ENCODE measurements around the gene SRSF4. TPM values are rescaled to one million over a fixed set of nuclear protein-coding genes. Genes with fewer than 3 reads are reported as not detected.

Gene SRSF4
- polyA plus RNA-seq, 1 donor = 68.9 TPM

DNA sequence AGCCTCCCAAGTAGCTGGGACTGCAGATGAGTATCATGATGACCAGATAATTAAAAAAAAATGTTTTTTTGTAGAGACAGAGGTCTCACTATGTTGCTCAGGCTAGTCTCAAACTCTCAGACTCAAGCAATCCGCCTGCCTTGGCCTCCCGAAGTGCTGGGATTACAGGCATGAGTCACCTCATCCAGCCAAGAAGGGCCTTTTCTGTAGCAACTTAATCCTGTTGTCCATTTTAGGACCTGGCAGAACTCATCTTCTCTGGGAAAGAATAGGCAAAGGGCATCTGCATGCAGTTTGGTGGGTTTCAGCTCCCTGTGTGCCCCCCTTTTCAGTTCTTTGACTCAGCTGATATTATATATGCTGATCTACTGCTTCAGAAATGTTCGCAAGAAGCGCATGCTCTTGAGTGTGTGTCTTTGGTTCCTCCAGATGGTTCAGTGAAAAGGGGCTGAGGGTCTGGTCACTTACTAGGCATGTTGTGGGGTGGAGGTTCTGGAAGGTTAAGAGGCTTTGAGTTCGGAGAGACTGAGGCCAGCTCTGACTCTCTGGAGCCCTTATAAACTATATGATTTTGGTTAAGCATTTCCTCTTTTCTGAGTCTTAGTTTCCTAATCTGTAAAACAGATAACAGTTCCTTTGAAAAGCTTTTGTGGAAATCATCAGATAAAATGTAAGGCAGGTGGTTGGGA lies 19.4 kb upstream of the SRSF4 start:
- no peak for DNase-seq (ENCODE audit: low read depth)

DNA sequence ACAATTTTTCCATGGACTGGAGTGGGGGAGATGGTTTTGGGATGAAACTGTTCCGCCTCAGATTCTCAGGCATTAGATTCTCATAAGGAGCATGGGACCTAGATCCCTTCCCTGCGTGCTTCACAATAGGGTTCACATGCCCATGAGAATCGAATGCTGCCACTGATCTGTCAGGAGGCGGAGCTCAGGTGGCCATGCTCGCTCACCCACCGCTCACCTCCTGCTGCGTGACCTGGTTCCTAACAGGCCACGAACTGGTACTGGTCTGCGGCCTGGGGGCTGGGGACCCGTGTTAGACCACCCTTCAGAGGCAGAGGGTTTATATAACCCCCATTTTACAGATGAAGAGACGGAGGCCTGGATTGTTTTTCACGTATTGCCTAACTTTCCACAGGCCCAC lies 16.3 kb upstream of the SRSF4 start:
- no peak for DNase-seq (ENCODE audit: low read depth)

DNA sequence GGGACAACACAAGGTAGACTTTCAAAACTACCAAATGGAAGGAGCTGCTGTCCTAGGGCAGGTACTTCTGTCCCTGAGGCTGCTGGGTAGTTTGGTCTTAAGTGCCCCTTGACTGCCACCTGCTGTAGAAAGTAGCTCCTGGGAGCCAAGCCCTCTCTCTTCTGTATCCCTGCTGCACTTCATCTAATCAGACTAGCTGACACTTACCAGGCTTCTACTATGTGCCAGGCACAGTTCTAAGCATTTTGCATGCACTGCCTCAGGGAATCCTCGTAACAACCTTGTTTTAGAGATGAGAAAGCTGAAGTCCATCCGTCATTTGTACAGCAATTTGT lies 15.9 kb upstream of the SRSF4 start:
- DNase-seq (ENCODE audit: low read depth) = no peak

DNA sequence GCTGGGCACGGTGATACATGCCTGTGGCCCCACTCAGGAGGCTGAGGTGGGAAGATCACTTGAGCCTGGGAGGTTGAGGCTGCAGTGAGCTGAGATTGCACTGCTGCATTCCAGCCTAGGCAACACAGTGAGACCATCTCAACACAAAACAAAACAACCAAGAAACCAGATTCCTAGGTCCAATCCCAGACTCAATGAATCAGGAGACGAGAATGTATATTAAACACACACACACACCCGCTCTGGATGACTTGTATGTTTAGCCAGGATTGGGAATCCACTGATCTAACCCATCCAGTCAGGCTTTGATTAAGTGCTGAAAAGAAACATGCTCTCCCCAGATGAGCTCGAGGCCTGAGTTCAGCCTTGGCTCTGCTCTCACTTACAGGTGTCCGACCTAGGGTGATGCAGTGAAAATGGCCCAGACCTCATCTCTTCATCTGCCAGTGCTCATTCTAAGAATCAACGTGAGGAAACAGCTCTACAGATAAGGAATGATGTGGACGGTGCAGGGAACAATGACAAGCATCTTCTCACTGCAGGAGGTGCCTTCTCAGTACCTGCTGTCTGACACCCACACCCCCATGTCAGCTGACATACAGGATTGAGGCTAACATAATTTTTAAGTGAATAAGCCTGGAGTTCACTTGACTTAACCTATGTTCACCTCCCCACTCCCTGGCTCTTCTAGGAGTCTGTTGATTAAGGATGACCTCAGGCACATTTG lies 15.3 kb upstream of the SRSF4 start:
- DNase-seq (ENCODE audit: low read depth) = no peak

DNA sequence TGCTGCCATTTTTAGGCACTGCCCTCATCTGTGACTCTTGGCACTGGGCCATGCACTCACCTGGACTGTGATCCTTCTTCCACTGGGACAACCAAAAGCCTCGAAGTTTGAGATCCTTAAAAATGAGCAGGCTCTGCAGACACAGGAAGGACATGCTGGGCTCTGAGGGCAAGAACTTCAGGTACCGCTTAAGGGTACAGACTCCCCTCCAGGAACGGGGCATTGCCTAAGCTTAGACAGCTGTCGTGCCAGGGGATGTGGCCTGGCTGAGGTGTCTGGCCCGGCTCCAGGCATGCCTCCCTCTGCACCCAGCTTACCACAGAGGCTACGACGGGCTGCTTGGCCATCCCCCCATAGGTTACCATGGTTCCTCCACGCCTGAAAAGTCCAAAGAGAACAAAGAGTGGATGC lies 14.2 kb upstream of the SRSF4 start:
- no peak for DNase-seq (ENCODE audit: low read depth)

DNA sequence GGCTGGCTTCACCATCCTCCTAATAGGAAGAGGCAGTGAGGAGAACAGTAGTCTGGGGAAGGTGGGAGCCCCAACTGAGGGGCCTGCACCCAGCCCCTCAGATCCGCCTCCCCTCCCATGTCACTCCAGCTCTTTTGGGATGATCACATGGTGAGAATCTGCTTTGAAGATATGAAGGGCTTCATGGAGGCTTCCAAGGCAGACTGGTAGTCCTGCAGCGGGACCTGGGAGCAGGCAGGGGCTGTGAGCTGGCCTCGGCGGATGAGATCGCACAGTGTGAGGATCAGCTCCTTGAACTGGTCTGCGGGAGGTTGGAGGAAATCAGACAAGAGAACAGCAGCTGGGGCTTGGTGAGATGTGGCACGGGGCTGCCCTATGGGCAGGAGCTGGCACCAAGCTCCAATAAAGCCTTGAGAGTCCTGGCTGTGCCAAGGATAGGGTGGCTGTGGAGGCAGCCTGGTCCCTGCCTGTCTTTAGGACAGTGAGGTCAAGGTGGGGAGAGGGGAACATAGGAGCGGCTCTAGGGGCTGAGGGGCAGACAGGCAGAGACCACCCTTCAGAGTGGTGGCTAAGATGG lies 12.3 kb upstream of the SRSF4 start:
- DNase-seq (ENCODE audit: low read depth) = no peak

DNA sequence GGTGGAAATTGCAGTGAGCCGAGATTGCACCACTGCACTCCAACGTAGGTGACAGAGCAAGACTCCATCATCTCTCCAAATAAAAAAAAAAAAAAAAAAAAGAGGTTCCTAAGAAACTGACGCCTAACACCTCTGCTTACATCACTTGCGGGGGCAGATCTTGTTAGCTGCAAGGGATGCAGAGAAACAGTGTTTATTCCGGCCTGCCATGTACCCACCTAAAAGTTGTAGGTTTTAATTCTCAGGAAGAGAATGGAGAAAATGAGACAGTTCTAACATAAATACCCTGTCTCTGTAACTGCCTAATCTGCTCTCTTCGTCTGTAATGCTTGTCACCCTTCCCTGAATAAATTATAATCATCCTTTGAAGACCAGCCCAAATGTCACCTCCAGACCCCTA lies 9.0 kb upstream of the SRSF4 start:
- DNase-seq (ENCODE audit: low read depth) = no peak

DNA sequence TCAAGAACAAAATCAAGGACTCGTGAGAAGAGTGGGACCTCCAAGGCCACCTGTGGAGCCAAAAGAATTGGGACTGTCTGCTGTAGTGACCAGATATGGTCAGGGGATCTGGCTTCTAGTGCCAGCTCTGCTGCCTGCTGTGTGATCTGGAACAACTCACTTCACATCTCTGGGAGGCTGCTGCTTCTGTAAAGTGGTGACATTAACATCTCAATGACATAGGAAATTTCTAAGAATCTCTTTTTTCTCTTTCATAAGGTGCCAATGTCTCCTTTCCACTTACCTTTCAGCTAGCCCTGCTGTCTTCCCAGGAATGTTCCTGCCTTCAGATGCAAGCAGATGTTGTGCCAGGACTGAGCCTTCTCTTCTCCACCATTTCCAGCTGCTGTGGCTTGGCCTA lies 5.0 kb upstream of the SRSF4 start:
- no peak for DNase-seq (ENCODE audit: low read depth)

DNA sequence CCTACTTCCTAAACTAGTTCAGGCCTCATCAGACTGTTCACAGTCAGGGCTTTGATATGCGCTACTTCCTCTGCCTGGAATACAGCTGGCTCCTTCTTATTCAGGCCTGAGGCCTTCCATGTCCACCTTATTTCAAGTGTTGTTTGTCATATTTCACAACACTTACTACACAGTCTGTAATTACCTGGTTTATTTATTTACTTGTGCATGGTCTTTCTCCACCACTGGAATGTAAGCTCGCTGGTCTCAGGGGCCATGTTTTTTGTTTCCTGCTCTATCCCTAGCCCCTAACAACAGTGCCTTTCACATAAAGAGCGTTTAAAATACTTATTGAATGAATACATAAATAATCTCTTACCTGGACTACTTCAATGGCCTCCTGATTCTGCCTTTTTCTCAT lies 4.6 kb upstream of the SRSF4 start:
- no peak for DNase-seq (ENCODE audit: low read depth)

DNA sequence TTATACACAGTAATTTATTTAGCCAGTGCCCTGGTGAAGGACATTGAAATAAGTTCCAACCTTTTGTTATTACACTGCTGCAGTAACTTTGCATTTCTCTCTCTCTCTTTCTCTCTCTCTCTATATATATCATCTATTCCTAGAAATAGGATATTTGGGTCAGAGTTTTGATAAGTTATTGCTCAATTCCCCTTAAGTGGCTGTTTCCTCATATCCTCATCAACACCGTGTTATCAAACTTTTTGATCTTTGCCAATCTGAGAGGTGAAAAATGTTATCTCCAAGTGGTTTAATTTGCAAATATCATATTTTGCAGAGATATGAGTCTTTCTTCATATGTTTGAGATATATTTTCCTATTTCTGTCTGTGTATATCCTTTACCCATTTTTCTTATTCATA lies 1.6 kb upstream of the SRSF4 start:
- DNase-seq (ENCODE audit: low read depth) = no peak

DNA sequence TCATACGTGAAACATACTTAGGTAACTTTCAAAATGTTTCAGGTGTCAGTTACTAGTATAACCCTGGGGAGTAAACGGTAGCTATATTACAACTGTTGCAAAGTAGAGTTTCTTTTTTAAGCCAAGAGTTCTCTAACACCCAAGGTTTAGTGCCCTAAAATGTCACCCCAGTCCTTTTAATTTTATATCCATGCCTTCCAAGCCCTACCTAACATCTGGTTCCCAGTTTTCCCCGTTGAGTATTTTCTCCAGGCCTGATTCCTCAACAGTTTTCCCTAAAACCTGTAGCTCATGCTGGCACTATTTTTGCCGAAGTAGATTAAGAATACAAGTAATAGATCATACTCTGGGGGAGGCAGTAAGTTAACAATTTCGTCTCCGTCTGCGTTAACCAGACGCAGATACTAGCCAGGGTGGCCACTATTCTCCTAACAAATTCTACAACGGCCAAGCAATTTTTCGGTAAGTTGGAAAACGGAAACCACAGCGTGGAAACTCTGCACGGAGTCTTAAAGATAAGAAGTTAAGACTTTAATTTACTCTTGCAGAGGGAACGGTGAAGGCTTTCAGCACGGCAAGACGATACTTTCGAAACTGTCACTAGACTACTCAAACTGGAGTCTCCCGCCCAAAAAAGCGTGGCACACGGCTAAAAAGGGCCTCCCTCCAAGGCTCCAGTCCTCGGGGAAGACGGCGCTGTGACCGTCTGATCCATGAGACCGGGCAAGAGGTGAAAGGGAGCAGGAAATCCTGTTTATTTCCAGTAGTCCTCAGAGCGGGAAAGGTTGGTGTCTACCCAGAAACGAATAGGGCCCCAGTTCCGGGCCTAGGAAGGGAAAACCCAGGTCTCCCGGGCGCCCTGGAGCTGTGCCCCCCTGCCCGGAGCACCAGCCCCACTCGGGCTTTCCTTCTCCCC lies 945 bp downstream of the SRSF4 start:
- DNase-seq (ENCODE audit: low read depth) = no peak

DNA sequence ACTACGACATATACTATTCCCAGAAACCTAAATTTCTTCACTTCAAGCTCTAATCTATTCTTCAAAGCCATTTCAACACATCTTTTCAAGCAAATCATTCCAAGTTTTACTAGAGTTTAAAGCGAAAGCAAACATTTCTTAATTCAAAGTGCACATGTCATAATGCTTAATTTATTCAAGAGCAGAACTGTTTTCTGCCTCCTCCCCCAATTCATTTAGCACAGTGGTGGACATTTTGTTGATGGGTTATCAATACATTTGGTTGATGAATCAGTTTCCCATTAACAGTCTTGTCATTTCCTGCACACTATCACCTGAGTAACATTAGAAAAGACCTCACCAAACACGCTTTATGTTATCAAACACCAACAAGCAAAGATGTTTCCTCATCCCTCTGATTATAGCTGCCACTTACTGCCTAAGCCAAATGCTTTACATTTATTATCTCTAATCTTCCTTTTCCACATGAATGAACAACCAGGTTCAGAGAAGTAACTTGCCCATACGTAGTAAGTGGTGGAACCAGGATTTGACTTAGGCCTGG lies 2.0 kb downstream of the SRSF4 start:
- DNase-seq (ENCODE audit: low read depth) = no peak

DNA sequence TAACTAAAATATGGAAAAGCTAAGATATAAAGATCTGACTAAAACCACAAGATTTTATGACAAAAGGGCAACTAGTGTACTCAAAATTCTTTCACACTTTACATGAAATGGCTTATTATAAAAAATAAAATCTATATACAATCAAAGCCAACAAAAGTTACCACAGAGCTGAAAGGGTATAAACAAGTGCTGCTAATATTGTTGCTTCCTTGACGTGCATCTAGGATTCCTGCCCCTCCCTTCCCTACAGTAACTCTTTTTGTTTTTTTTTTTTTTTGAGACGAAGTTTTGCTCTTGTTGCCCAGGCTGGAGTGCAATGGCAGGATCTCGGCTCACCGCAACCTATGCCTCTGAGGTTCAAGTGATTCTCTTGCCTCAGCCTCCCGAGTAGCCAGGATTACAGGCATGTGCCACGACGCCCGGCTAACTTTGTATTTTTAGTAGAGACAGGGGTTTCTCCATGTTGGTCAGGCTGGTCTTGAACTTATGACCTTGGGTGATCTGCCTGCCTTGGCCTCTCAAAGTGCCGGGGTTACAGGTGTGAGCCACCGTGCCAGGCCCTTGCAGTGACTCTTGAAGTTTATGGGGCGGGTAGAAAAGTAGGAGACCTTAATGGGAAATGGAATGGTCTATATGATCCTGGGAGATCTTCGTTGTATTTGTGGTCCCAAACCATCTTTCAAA lies 4.5 kb downstream of the SRSF4 start:
- no peak for DNase-seq (ENCODE audit: low read depth)

DNA sequence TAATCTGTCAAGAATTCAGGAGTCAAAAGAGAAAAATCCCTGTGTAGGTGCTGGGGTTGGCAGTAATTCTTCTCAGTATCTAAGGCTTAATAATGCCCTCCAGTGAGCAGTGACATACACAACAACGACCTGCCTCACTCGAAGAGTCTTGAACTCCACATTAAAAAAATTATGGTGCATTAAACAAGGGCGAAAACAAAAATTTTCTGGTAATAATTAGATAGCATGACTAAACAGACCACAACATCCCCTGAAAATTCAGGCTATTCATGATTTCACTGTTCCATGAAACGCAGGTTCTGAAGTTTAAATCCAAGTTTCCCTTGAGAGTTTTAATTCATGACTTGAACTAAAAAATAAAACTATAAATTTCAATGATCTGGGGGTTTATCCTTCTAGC lies 5.1 kb downstream of the SRSF4 start:
- no peak for DNase-seq (ENCODE audit: low read depth)

DNA sequence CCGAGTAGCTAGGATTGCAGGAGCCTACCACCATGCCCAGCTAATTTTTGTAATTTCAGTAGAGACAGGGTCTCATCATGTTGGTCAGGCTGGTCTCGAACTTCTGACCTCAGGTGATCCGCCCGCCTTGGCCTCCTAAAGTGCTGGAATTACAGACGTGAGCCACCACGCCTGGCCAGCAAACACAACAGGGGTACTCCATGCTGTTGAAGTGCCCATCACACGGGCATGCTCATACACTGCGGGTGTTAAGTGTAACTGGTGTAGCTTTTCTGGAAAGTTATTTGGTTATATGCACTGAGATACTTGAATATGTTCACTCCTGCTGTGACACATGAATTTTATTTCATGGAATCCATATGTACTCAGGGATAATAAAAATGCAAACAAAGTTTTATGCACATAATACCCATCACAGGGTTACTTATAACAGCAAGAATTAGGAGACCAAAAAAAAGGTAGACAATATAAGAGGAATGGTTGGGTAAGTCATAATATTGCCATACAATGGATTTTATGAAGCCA lies 9.2 kb downstream of the SRSF4 start:
- DNase-seq (ENCODE audit: low read depth) = no peak

DNA sequence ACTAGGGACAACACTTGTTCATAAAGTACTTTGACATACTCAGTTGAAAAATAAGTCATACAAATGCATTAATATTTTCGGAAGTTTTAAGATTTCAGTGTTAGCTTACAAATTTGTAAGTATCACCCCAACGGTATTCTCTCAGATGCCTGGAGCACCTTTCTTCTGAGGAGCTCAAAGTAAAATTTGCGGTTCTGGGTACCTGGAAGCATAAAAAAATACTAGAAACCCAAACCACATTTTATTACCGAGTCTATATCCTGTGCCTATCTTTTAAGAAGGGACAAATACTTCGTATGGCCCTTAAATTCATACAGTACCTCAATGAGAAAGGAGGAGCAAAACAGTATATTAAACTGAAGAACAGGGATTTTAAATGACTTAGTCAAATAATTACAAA lies 10.2 kb downstream of the SRSF4 start:
- DNase-seq (ENCODE audit: low read depth) = no peak

DNA sequence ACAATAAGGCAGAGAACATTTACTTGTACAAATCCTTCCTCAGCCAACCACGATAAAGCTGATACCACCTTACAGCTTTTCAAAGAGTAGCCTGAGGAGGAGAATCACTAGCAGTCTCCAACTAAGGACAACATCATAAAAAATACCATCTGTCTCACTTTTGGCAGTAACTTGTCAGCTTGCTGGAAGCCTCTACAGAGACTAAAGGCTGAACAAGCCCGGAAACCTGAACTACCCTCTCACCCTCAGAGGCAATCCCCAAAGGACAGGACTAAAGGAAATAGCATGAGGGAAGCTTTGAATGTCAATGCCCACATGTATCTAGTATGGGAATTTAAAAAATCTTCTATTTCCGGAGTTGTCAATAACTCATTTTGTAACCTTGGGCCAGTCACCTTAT lies 10.6 kb downstream of the SRSF4 start:
- DNase-seq (ENCODE audit: low read depth) = no peak

DNA sequence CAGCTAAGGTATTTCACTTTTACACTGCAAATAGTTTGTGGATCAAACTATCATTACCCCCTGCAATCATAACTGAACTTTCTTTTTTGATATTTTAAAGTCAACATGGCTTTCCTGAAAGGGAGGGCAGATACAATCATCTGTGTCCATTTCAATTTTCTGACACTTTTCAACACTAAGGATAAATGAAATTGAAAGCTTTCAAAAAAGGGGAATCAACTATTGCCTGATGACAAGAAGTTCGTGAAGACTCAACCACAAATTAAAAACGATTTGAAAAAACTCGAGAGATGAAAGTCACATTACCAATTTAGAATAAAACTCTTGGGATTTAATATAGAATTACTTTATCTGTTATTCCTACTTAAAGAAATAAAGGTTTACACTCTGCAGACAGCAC lies 11.7 kb downstream of the SRSF4 start:
- DNase-seq (ENCODE audit: low read depth) = no peak

DNA sequence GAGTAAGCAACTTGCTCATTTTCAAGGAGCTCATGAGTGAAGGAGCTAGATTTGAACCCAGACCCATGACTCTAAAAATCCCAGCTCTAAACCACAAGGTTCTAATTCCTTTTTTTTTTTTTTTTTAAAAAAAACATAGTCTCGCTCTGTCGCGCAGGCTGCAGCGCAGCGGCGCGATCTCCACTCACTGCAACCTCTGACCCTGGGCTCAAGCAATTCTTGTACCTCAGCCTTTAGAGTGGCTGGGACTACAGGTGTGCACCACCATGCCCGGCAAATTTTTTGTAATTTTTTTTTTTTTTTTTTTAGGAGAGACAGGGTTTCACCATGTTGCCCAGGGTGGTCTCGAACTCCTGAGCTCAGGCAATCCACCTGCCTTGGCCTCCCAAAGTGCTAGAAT lies 13.8 kb downstream of the SRSF4 start:
- no peak for DNase-seq (ENCODE audit: low read depth)

DNA sequence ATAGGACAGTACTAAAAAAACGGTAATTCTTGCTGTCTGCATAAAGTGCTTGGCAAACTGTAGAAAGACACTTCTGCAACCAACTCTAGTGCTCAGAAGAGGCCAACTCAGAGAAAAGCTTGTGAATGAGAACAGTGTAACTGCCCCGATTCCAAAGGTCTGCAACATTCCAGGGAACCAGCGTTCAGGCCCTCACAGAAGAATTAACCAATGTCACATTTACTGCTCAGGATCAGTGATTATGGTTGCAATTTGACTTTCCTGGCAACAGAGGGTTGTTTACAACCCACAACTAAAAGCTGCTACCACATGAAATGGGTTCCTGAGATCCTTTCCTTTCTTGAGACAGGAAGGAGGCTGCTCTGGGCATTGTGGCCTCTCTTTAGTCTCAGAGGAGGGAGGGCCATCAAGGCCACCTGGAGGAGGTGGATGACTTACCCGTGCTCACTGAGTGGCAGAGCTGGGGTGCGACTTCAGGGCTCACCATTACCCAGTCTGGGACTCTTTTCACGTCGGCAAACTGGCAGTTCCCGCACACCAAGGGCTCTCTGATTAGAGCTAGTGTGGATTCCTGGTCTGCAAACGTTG lies 15.3 kb downstream of the SRSF4 start:
- no peak for DNase-seq (ENCODE audit: low read depth)

DNA sequence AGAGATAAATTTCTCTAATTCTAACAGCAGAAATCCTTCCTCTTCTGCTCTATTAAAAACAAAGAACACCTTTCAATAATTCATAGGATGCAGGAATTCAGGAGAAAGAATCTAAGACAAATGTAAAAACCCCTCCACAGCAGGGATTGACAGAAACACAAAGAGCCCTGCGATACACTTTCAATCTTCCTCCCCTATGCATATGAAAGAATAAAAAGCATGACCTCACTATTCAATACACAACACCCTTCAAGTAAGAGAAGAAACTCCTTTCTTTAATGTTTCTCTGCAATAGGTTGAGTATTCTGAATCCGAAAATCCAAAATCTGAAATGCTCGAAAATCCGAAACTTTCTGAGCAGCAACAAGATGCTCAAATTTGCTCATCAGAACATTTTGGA lies 17.1 kb downstream of the SRSF4 start:
- DNase-seq (ENCODE audit: low read depth) = no peak

Data from forelimb muscle (tissue), 1 donor.